H1 (cell line): ENCODE data around the gene CEP85L.

Source experiments
- CREB1 ChIP-seq: IDR thresholded peaks from 2 replicates; pipeline ENCODE4 v1.6.1; 2012; ENCODE audit warnings: inconsistent platforms
- CTCF ChIP-seq, 3 experiments: IDR thresholded peaks; 1 replicate in 2 of 3; 2 replicates in 1 of 3; pipeline versions ENCODE4 v1.5.1 to v1.6.1; 2011; ENCODE audit warnings: low read length in 3 of 3, mild to moderate bottlenecking in 3 of 3, inconsistent platforms in 2 of 3, low read depth in 1 of 3, moderate library complexity in 1 of 3; ENCODE audit not compliant: insufficient read depth in 1 of 3; ENCODE audit errors: control extremely low read depth in 1 of 3
- EGR1 ChIP-seq: IDR thresholded peaks from 2 replicates; pipeline ENCODE4 v1.6.1; 2011; ENCODE audit warnings: low read depth, low read length, borderline replicate concordance
- KDM1A ChIP-seq: fragments of 200-600, 300-600 bp; sonication (generic); IDR thresholded peaks from 2 replicates; pipeline ENCODE4 v1.7.1; 2016; ENCODE audit warnings: mild to moderate bottlenecking, low read length, borderline replicate concordance
- POLR2A ChIP-seq, 2 experiments: IDR thresholded peaks; 1 replicate in 1 of 2; 2 replicates in 1 of 2; pipeline ENCODE4 v1.6.1; 2011; ENCODE audit warnings: low read depth in 2 of 2, low read length in 2 of 2, mild to moderate bottlenecking in 2 of 2; ENCODE audit errors: control extremely low read depth in 1 of 2
- RBBP5 ChIP-seq: IDR thresholded peaks from 2 replicates; pipeline ENCODE4 v1.7.1; 2012; ENCODE audit warnings: low read depth, mild to moderate bottlenecking, inconsistent platforms, low read length, moderate library complexity, borderline replicate concordance
- SP1 ChIP-seq: IDR thresholded peaks from 2 replicates; pipeline ENCODE4 v1.6.1; 2011; ENCODE audit warnings: low read depth, low read length
- SP2 ChIP-seq: IDR thresholded peaks from 2 replicates; pipeline ENCODE4 v1.6.1; 2012; ENCODE audit warnings: mild to moderate bottlenecking, low read length, inconsistent platforms
- TEAD4 ChIP-seq: IDR thresholded peaks from 2 replicates; pipeline ENCODE4 v1.6.1; 2012; ENCODE audit warnings: low read depth, low read length, inconsistent platforms, mixed read lengths
- YY1 ChIP-seq: IDR thresholded peaks from 2 replicates; pipeline ENCODE4 v1.6.1; 2011; ENCODE audit warnings: low read depth, mild to moderate bottlenecking, low read length

- no peak for TF ChIP-seq CTCF (IDR thresholded peaks at IDR 0.05; ENCODE audit: control extremely low read depth in 1 of 3, insufficient read depth in 1 of 3, low read depth in 1 of 3, low read length in 3 of 3)
- no peak for TF ChIP-seq RBBP5
- no peak for TF ChIP-seq POLR2A (IDR thresholded peaks at IDR 0.05; ENCODE audit: control extremely low read depth in 1 of 2, low read depth in 2 of 2, low read length in 2 of 2)
- no peak for TF ChIP-seq KDM1A
- TF ChIP-seq SP1 = no peak
- TF ChIP-seq EGR1 = no peak
- no peak for TF ChIP-seq CREB1
- TF ChIP-seq YY1 = no peak
- no peak for TF ChIP-seq SP2
- TF ChIP-seq TEAD4 = no peak
These were observed 17.5 kb upstream of the CEP85L start for GRCh38 chr6:118668761-118669385.
